MCF 10A (cell line): ENCODE data around the gene REV3L. TPM values are rescaled to one million over a fixed set of nuclear protein-coding genes. Genes with fewer than 3 reads are reported as not detected.

ENCODE experiments used
- BruUV-seq: library from RNA; stranded (reverse); fragments of 400-500 nt; replicated peaks from 2 replicates; lab custom pipeline; 2021; lab: Mats Ljungman, UMichigan
- CTCF ChIA-PET: fragments of 300-600 bp; sonication (Branson Sonifier 250); formaldehyde crosslinking; extraction: SDS; loops from one replicate; lab custom pipeline; 2021; ENCODE audit warnings: antibody characterized with exemption, inconsistent platforms; lab: Yijun Ruan, JAX
- POLR2A ChIA-PET: fragments of 300-600, 350-650 bp; sonication (Branson Sonifier 250); formaldehyde crosslinking; extraction: SDS; loops from one replicate; lab custom pipeline; 2020; ENCODE audit warnings: antibody characterized with exemption, inconsistent platforms; lab: Yijun Ruan, JAX
- DNase-seq: peaks from one replicate; pipeline ENCODE4 v3.0.0-alpha.2; 2018; ENCODE audit not compliant: unreplicated experiment
- H3K27ac Mint-ChIP-seq: one replicate; pipeline ENCODE4 v1.8.0; 2022; ENCODE audit warnings: mild to moderate bottlenecking, low read depth, mixed read lengths; ENCODE audit not compliant: unreplicated experiment
- H3K27me3 Mint-ChIP-seq: one replicate; pipeline ENCODE4 v1.8.0; 2022; ENCODE audit warnings: mixed read lengths; ENCODE audit not compliant: insufficient read depth, unreplicated experiment
- H3K36me3 Mint-ChIP-seq: one replicate; pipeline ENCODE4 v1.8.0; 2022; ENCODE audit warnings: mild to moderate bottlenecking, moderate library complexity, mixed read lengths; ENCODE audit not compliant: insufficient read depth, unreplicated experiment
- H3K4me1 Mint-ChIP-seq: one replicate; pipeline ENCODE4 v1.8.0; 2022; ENCODE audit warnings: mixed read lengths; ENCODE audit not compliant: insufficient read depth, unreplicated experiment
- H3K4me3 Mint-ChIP-seq: one replicate; pipeline ENCODE4 v1.8.0; 2022; ENCODE audit warnings: mild to moderate bottlenecking, moderate library complexity, mixed read lengths; ENCODE audit not compliant: unreplicated experiment
- H3K9me3 Mint-ChIP-seq: one replicate; pipeline ENCODE4 v1.8.0; 2022; ENCODE audit warnings: mixed read lengths; ENCODE audit not compliant: unreplicated experiment
- CTCF ChIP-seq: fragments of 200-600 bp; IDR thresholded peaks from one replicate; pipeline ENCODE4 v1.8.0; 2022; ENCODE audit warnings: antibody characterized with exemption, mild to moderate bottlenecking; ENCODE audit not compliant: unreplicated experiment
- intact Hi-C: fragments of 100-400 bp; cut with micrococcal nuclease; formaldehyde crosslinking; loops from 2 replicates; pipeline ENCODE4 v1.14.1; 2022
- total RNA-seq: library from RNA; stranded (reverse); gene quantifications from 2 replicates; pipeline ENCODE4 v1.2.3, GENCODE V29; 2022

The REV3L gene
- total RNA-seq, 1 experiment from 2014 or later: 31.2 TPM

GRCh38 chr6:111503194-111503593, 20.2 kb upstream of the REV3L start:
- peaks cover 5% of the 10 kb centered on the region for H3K4me1 Mint-ChIP-seq
- peaks cover 9% of the 10 kb centered on the region for H3K9me3 Mint-ChIP-seq
- no peaks in the 10 kb centered on the region for H3K27me3 Mint-ChIP-seq
- peak; percentile 26 for DNase-seq
- BruUV-seq: no TSS peak
- H3K36me3 Mint-ChIP-seq: peaks cover 5% of the 10 kb centered on the region
- POLR2A ChIA-PET: interaction anchor here (1.1 to 2.2 kb wide), 4 partner anchors 19 to 102 kb away, joined by 4 to 6 read pairs (median 4); partner anchors contain the start of gene TRAF3IP2
- intact Hi-C loops: no loop called here
- no peak for TF ChIP-seq CTCF
- H3K4me3 Mint-ChIP-seq: no peak overlapping the region
- CTCF ChIA-PET: interaction anchor here (0.7 kb wide), 1 partner anchor 24 kb away, joined by 3 read pairs; no protein-coding TSS in a partner anchor
- peak overlapping the region; percentile 54 for H3K27ac Mint-ChIP-seq

GRCh38 chr6:111502154-111502553, 19.1 kb upstream of the REV3L start:
- POLR2A ChIA-PET: interaction anchor here (1.2 kb wide), 1 partner anchor 22 kb away, joined by 4 read pairs; no protein-coding TSS in a partner anchor
- DNase-seq: no peak

GRCh38 chr6:111499269-111499793, 16.3 kb upstream of the REV3L start:
- intact Hi-C loops: no loop called here
- ChIA-PET CTCF (interaction anchor here (0.6 kb wide), 1 partner anchor 562 kb away, joined by 3 read pairs; no protein-coding TSS in a partner anchor), POLR2A (no interaction called here)
- Mint-ChIP-seq H3K27ac (no peak overlapping the region), H3K4me3 (no peak overlapping the region), H3K36me3 (peaks cover 5% of the 10 kb centered on the region), H3K9me3 (no peaks in the 10 kb centered on the region), H3K4me1 (peaks cover 5% of the 10 kb centered on the region), H3K27me3 (no peaks in the 10 kb centered on the region)
- TF ChIP-seq CTCF: no peak
- no TSS peak for BruUV-seq
- DNase-seq: no peak

More at GRCh38 chr6:111502154-111502553, 19.1 kb upstream of the REV3L start:
- H3K4me3 Mint-ChIP-seq: no peak overlapping the region
- TF ChIP-seq CTCF: no peak
- no peaks in the 10 kb centered on the region for H3K36me3 Mint-ChIP-seq
- BruUV-seq: no TSS peak
- H3K27me3 Mint-ChIP-seq: no peaks in the 10 kb centered on the region
- H3K9me3 Mint-ChIP-seq: peaks cover 9% of the 10 kb centered on the region
- CTCF ChIA-PET: interaction anchor here (1.0 kb wide), 1 partner anchor 47 kb away, joined by 4 read pairs; no protein-coding TSS in a partner anchor
- H3K27ac Mint-ChIP-seq: no peak overlapping the region
- intact Hi-C loops: no loop called here
- H3K4me1 Mint-ChIP-seq: peaks cover 5% of the 10 kb centered on the region

GRCh38 chr6:111494951-111495635, 12.1 kb upstream of the REV3L start:
- CTCF ChIA-PET: interaction anchor here (0.6 kb wide), 1 partner anchor 668 kb away, joined by 5 read pairs; no protein-coding TSS in a partner anchor
- DNase-seq: no peak
- Mint-ChIP-seq H3K4me1 (no peaks in the 10 kb centered on the region), H3K9me3 (no peaks in the 10 kb centered on the region), H3K36me3 (peaks cover 5% of the 10 kb centered on the region), H3K4me3 (no peak overlapping the region), H3K27me3 (no peaks in the 10 kb centered on the region), H3K27ac (no peak overlapping the region)
- no peak for TF ChIP-seq CTCF
- no TSS peak for BruUV-seq
- POLR2A ChIA-PET: interaction anchor here (0.9 kb wide), 1 partner anchor 11 kb away, joined by 8 read pairs; no protein-coding TSS in a partner anchor
- intact Hi-C loops: no loop called here
